ENCODE data around the gene ADGRA3. TPM values are rescaled to one million over a fixed set of nuclear protein-coding genes. Genes with fewer than 3 reads are reported as not detected.
A peak's percentile ranks its signal among the peaks of the same experiment; 100 is the strongest.

Gene ADGRA3
- polyA plus RNA-seq, 3 donors = 0.07 TPM; not detected in 2

- Histone ChIP-seq H3K27ac (ENCODE audit: low read depth in 1 of 2, low read length in 2 of 2) (no peak overlapping the region), H3K79me2 (ENCODE audit: insufficient read depth, low read length) (no peaks in the 10 kb centered on the region), H4K20me1 (ENCODE audit: insufficient read depth, low read length) (no peaks in the 10 kb centered on the region), H3K4me3 (replicated peaks in 1 of 3; ENCODE audit: low read depth in 2 of 3, low read length in 3 of 3) (no peak overlapping the region), H3K9me3 (replicated peaks in 1 of 2; ENCODE audit: control insufficient read depth in 1 of 2, insufficient read depth in 1 of 2, low read length in 2 of 2) (no peaks in the 10 kb centered on the region), H3K27me3 (ENCODE audit: control insufficient read depth in 2 of 2, insufficient read depth in 2 of 2, low read length in 2 of 2) (no peaks in the 10 kb centered on the region), H3K36me3 (replicated peaks in 1 of 2; ENCODE audit: control insufficient read depth in 1 of 2, insufficient read depth in 2 of 2, low read length in 2 of 2) (no peaks in the 10 kb centered on the region), H3K9ac (ENCODE audit: insufficient read depth, low read length, poor library complexity, severe bottlenecking) (no peak overlapping the region), H2AFZ (ENCODE audit: insufficient read depth, low read depth, low read length, poor library complexity, severe bottlenecking) (no peak overlapping the region), H3K4me2 (replicated peaks; ENCODE audit: extremely low read depth, low read length, poor library complexity, severe bottlenecking) (no peak overlapping the region), H3K4me1 (ENCODE audit: control insufficient read depth in 1 of 2, insufficient read depth in 2 of 2, low read length in 2 of 2) (no peaks in the 10 kb centered on the region)
- Mint-ChIP-seq H3K36me3 (no peaks in the 10 kb centered on the region), H3K9me3 (peaks cover 0 to 3% (median 0%) of the 10 kb centered on the region in 7 donors), H3K4me1 (no peaks in the 10 kb centered on the region), H3K27me3 (ENCODE audit: low read depth in 3 of 3) (peaks cover 0 to 1% (median 0%) of the 10 kb centered on the region in 3 donors), H3K4me3 (no peak overlapping the region), H3K27ac (no peak overlapping the region)
- DNase-seq = no peak
- intact Hi-C loops (cut with micrococcal nuclease) = no loop called here
- TF ChIP-seq CTCF (IDR thresholded peaks at IDR 0.05) = no peak
- WGBS (ENCODE audit: insufficient coverage) = 94% methylated on average over 3 of the region's 3 CpGs
These were observed 53.2 kb downstream of the ADGRA3 start for GRCh38 chr4:22462688-22463087.

DNA sequence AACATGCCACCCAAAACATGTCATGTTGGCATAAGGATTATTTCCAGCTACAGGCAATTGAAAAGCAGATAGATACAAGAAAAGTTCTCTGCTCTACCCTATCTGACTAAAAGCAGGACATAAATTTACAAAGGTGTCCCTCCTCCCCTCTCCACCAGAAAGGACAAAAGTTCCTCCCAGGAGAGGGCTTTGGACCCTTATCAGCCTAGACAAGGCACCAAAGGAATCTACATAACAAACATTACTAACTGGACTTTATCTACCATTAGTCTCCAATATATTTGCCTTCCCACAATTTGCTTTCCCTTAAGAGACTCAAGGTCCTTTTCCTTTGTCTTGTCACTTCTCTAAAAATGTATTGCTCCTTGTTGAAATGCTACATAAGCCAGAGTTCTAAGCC lies 55.6 kb downstream of the ADGRA3 start:
- no peak overlapping the region for H3K4me3 Mint-ChIP-seq
- no peaks in the 10 kb centered on the region for H4K20me1 ChIP-seq (ENCODE audit: insufficient read depth, low read length)
- H3K4me1 Mint-ChIP-seq = no peaks in the 10 kb centered on the region
- no peaks in the 10 kb centered on the region for H3K9me3 ChIP-seq (replicated peaks in 1 of 2; ENCODE audit: control insufficient read depth in 1 of 2, insufficient read depth in 1 of 2, low read length in 2 of 2)
- intact Hi-C loops (cut with micrococcal nuclease) = no loop called here
- no peaks in the 10 kb centered on the region for H3K79me2 ChIP-seq (ENCODE audit: insufficient read depth, low read length)
- H3K27me3 ChIP-seq (ENCODE audit: control insufficient read depth in 2 of 2, insufficient read depth in 2 of 2, low read length in 2 of 2) = no peaks in the 10 kb centered on the region
- peak overlapping the region in 1 of 7 donors; percentile 75 for H3K27ac Mint-ChIP-seq
- H3K9me3 Mint-ChIP-seq = peaks cover 0 to 2% (median 0%) of the 10 kb centered on the region in 7 donors
- H3K4me1 ChIP-seq (ENCODE audit: control insufficient read depth in 1 of 2, insufficient read depth in 2 of 2, low read length in 2 of 2) = no peaks in the 10 kb centered on the region
- no peak for DNase-seq
- H2AFZ ChIP-seq (ENCODE audit: insufficient read depth, low read depth, low read length, poor library complexity, severe bottlenecking) = no peak overlapping the region
- no peak overlapping the region for H3K4me2 ChIP-seq (replicated peaks; ENCODE audit: extremely low read depth, low read length, poor library complexity, severe bottlenecking)
- no peak overlapping the region for H3K9ac ChIP-seq (ENCODE audit: insufficient read depth, low read length, poor library complexity, severe bottlenecking)
- no peak for TF ChIP-seq CTCF (IDR thresholded peaks at IDR 0.05)
- H3K27ac ChIP-seq (ENCODE audit: low read depth in 1 of 2, low read length in 2 of 2) = no peak overlapping the region
- no peak overlapping the region for H3K4me3 ChIP-seq (replicated peaks in 1 of 3; ENCODE audit: low read depth in 2 of 3, low read length in 3 of 3)
- no peaks in the 10 kb centered on the region for H3K27me3 Mint-ChIP-seq (ENCODE audit: low read depth in 3 of 3)
- no peaks in the 10 kb centered on the region for H3K36me3 ChIP-seq (replicated peaks in 1 of 2; ENCODE audit: control insufficient read depth in 1 of 2, insufficient read depth in 2 of 2, low read length in 2 of 2)
- no peaks in the 10 kb centered on the region for H3K36me3 Mint-ChIP-seq
